HEK293 (cell line): ENCODE data around the gene MAPT.

ENCODE experiments used
- SP2 ChIP-seq: fragments of 450-650 bp; formaldehyde crosslinking; IDR thresholded peaks from 2 replicates; pipeline ENCODE4 v1.5.1; 2016; ENCODE audit warnings: missing biosample characterization, missing genetic modification characterization
- TCF7L2 ChIP-seq: IDR thresholded peaks from 2 replicates; pipeline ENCODE4 v1.6.1; 2011; ENCODE audit warnings: low read depth, mild to moderate bottlenecking, inconsistent platforms, low read length, moderate library complexity, borderline replicate concordance
- ZFP41 ChIP-seq: fragments of 450-650 bp; formaldehyde crosslinking; IDR thresholded peaks from 2 replicates; pipeline ENCODE4 v1.5.1; 2016; ENCODE audit warnings: missing biosample characterization, missing genetic modification characterization, borderline replicate concordance
- ZNF350 ChIP-seq: fragments of 450-650 bp; formaldehyde crosslinking; IDR thresholded peaks from 2 replicates; pipeline ENCODE4 v1.5.0; 2017; ENCODE audit warnings: missing biosample characterization, mild to moderate bottlenecking, missing genetic modification characterization
- ZNF473 ChIP-seq: fragments of 450-650 bp; formaldehyde crosslinking; IDR thresholded peaks from 2 replicates; pipeline ENCODE4 v1.5.1; 2017; ENCODE audit warnings: missing biosample characterization, missing genetic modification characterization
- ZNF777 ChIP-seq: fragments of 450-650 bp; formaldehyde crosslinking; IDR thresholded peaks from 2 replicates; pipeline ENCODE4 v1.5.1; 2017; ENCODE audit warnings: missing biosample characterization, missing genetic modification characterization, borderline replicate concordance
- TF ChIP-seq, protein P1 (sequence below): fragments of 450-650 bp; formaldehyde crosslinking; IDR thresholded peaks from 2 replicates; pipeline ENCODE4 v1.5.1; 2016; ENCODE audit warnings: missing biosample characterization, missing genetic modification characterization
- TF ChIP-seq, protein P2 (sequence below): fragments of 450-650 bp; formaldehyde crosslinking; IDR thresholded peaks from 2 replicates; pipeline ENCODE4 v1.5.1; 2016; ENCODE audit warnings: missing biosample characterization, missing genetic modification characterization
- TF ChIP-seq, protein P3 (sequence below): fragments of 450-650 bp; formaldehyde crosslinking; IDR thresholded peaks from 2 replicates; pipeline ENCODE4 v1.5.1; 2016; ENCODE audit warnings: missing biosample characterization, missing genetic modification characterization, borderline replicate concordance
- TF ChIP-seq, protein P4 (sequence below): fragments of 450-650 bp; formaldehyde crosslinking; IDR thresholded peaks from 2 replicates; pipeline ENCODE4 v1.5.0; 2017; ENCODE audit warnings: missing biosample characterization, missing genetic modification characterization, borderline replicate concordance
- TF ChIP-seq, protein P5 (sequence below): fragments of 450-650 bp; formaldehyde crosslinking; IDR thresholded peaks from 2 replicates; pipeline ENCODE4 v1.5.1; 2016; ENCODE audit warnings: missing biosample characterization, missing genetic modification characterization

DNA sequence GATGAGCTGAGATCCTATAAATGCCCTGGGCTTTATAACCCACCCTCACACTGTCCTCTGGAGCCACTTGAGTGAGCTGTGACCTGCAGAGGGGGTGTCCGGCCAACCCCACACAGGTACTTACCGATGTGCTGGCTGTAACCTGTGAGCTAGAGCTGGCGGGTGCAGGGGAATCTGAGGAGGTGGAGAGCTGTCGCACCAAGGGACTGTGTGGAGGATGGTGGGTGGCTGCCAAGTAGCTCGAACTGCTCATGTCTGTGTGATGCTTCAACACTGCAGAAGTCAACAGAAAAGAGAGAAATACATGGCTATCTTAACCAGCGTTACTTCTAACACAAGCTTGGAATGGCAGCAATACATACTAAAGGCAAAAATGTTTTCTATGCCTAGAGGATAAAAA is 144.1 kb downstream of the MAPT start:
- TF ChIP-seq, protein P1, sequence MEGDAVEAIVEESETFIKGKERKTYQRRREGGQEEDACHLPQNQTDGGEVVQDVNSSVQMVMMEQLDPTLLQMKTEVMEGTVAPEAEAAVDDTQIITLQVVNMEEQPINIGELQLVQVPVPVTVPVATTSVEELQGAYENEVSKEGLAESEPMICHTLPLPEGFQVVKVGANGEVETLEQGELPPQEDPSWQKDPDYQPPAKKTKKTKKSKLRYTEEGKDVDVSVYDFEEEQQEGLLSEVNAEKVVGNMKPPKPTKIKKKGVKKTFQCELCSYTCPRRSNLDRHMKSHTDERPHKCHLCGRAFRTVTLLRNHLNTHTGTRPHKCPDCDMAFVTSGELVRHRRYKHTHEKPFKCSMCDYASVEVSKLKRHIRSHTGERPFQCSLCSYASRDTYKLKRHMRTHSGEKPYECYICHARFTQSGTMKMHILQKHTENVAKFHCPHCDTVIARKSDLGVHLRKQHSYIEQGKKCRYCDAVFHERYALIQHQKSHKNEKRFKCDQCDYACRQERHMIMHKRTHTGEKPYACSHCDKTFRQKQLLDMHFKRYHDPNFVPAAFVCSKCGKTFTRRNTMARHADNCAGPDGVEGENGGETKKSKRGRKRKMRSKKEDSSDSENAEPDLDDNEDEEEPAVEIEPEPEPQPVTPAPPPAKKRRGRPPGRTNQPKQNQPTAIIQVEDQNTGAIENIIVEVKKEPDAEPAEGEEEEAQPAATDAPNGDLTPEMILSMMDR (tag by site-specific recombination) = no peak
- TF ChIP-seq ZNF777 (tag by site-specific recombination) (no peak), ZNF473 (no peak), TCF7L2 (no peak), SP2 (no peak), ZNF350 (tag by site-specific recombination) (no peak), ZFP41 (no peak)
- TF ChIP-seq, protein P2, sequence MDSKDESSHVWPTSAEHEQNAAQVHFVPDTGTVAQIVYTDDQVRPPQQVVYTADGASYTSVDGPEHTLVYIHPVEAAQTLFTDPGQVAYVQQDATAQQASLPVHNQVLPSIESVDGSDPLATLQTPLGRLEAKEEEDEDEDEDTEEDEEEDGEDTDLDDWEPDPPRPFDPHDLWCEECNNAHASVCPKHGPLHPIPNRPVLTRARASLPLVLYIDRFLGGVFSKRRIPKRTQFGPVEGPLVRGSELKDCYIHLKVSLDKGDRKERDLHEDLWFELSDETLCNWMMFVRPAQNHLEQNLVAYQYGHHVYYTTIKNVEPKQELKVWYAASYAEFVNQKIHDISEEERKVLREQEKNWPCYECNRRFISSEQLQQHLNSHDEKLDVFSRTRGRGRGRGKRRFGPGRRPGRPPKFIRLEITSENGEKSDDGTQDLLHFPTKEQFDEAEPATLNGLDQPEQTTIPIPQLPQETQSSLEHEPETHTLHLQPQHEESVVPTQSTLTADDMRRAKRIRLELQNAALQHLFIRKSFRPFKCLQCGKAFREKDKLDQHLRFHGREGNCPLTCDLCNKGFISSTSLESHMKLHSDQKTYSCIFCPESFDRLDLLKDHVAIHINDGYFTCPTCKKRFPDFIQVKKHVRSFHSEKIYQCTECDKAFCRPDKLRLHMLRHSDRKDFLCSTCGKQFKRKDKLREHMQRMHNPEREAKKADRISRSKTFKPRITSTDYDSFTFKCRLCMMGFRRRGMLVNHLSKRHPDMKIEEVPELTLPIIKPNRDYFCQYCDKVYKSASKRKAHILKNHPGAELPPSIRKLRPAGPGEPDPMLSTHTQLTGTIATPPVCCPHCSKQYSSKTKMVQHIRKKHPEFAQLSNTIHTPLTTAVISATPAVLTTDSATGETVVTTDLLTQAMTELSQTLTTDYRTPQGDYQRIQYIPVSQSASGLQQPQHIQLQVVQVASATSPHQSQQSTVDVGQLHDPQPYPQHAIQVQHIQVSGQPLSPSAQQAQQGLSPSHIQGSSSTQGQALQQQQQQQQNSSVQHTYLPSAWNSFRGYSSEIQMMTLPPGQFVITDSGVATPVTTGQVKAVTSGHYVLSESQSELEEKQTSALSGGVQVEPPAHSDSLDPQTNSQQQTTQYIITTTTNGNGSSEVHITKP (tag by site-specific recombination) = no peak
- TF ChIP-seq, protein P3, sequence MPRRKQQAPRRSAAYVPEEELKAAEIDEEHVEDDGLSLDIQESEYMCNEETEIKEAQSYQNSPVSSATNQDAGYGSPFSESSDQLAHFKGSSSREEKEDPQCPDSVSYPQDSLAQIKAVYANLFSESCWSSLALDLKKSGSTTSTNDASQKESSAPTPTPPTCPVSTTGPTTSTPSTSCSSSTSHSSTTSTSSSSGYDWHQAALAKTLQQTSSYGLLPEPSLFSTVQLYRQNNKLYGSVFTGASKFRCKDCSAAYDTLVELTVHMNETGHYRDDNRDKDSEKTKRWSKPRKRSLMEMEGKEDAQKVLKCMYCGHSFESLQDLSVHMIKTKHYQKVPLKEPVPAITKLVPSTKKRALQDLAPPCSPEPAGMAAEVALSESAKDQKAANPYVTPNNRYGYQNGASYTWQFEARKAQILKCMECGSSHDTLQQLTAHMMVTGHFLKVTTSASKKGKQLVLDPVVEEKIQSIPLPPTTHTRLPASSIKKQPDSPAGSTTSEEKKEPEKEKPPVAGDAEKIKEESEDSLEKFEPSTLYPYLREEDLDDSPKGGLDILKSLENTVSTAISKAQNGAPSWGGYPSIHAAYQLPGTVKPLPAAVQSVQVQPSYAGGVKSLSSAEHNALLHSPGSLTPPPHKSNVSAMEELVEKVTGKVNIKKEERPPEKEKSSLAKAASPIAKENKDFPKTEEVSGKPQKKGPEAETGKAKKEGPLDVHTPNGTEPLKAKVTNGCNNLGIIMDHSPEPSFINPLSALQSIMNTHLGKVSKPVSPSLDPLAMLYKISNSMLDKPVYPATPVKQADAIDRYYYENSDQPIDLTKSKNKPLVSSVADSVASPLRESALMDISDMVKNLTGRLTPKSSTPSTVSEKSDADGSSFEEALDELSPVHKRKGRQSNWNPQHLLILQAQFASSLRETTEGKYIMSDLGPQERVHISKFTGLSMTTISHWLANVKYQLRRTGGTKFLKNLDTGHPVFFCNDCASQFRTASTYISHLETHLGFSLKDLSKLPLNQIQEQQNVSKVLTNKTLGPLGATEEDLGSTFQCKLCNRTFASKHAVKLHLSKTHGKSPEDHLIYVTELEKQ (tag by site-specific recombination) = no peak
- TF ChIP-seq, protein P4, sequence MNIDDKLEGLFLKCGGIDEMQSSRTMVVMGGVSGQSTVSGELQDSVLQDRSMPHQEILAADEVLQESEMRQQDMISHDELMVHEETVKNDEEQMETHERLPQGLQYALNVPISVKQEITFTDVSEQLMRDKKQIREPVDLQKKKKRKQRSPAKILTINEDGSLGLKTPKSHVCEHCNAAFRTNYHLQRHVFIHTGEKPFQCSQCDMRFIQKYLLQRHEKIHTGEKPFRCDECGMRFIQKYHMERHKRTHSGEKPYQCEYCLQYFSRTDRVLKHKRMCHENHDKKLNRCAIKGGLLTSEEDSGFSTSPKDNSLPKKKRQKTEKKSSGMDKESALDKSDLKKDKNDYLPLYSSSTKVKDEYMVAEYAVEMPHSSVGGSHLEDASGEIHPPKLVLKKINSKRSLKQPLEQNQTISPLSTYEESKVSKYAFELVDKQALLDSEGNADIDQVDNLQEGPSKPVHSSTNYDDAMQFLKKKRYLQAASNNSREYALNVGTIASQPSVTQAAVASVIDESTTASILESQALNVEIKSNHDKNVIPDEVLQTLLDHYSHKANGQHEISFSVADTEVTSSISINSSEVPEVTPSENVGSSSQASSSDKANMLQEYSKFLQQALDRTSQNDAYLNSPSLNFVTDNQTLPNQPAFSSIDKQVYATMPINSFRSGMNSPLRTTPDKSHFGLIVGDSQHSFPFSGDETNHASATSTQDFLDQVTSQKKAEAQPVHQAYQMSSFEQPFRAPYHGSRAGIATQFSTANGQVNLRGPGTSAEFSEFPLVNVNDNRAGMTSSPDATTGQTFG (tag by site-specific recombination) = no peak
- TF ChIP-seq, protein P5, sequence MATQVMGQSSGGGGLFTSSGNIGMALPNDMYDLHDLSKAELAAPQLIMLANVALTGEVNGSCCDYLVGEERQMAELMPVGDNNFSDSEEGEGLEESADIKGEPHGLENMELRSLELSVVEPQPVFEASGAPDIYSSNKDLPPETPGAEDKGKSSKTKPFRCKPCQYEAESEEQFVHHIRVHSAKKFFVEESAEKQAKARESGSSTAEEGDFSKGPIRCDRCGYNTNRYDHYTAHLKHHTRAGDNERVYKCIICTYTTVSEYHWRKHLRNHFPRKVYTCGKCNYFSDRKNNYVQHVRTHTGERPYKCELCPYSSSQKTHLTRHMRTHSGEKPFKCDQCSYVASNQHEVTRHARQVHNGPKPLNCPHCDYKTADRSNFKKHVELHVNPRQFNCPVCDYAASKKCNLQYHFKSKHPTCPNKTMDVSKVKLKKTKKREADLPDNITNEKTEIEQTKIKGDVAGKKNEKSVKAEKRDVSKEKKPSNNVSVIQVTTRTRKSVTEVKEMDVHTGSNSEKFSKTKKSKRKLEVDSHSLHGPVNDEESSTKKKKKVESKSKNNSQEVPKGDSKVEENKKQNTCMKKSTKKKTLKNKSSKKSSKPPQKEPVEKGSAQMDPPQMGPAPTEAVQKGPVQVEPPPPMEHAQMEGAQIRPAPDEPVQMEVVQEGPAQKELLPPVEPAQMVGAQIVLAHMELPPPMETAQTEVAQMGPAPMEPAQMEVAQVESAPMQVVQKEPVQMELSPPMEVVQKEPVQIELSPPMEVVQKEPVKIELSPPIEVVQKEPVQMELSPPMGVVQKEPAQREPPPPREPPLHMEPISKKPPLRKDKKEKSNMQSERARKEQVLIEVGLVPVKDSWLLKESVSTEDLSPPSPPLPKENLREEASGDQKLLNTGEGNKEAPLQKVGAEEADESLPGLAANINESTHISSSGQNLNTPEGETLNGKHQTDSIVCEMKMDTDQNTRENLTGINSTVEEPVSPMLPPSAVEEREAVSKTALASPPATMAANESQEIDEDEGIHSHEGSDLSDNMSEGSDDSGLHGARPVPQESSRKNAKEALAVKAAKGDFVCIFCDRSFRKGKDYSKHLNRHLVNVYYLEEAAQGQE (tag by site-specific recombination) = no peak
